ENCODE data around the gene D2HGDH.

DNA sequence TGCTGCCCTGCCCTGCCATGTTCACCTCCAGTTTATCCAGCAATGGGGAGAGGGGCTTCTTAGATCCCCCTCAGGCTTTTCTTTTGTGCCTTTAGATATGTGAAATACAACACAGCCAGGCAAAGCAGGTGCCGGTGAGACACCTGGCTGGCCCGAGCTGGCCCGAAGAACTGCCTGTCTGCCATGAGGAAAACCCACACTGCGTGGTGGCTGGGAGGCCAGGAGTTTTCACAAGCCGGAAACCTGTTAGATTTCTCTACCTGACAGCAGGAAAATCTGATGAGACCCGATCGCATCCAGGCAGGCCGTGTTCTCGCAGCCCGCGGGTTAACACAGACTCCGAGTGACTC, 36.5 kb downstream of the D2HGDH start:
- TF ChIP-seq POLR2AphosphoS5 (IDR thresholded peaks at IDR 0.05; ENCODE audit: low read depth, low read length) (no peak), SPI1 (IDR thresholded peaks at IDR 0.05; ENCODE audit: low read depth, low read length) (no peak), POLR2A (IDR thresholded peaks at IDR 0.05; ENCODE audit: low read depth, low read length) (no peak), POU2F2 (IDR thresholded peaks at IDR 0.05; ENCODE audit: low read depth, low read length) (no peak), TAF1 (IDR thresholded peaks at IDR 0.05; ENCODE audit: low read depth, low read length) (no peak), PAX5 (IDR thresholded peaks at IDR 0.05; ENCODE audit: insufficient read depth, low read length, severe bottlenecking) (no peak)
